ENCODE results near the gene AHCTF1.

DNA sequence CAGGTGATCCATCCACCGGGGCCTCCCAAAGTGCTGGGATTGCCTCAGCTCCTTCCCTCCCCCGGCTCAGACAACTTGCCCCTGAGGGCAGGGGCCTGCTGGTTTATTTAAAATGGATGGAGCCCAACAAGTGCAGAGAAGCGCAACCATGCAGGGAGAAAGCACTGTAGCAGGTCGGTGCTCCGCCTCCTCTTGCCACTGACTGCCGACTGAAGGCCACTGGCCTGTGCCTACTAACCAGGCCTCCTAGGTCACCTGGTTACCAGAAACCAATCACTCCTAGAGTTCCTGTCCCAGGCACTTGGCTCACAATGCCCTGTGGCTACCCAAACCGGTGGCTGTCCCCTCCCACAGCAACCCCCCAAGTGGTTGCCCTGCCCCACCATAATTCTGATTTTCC lies 40.2 kb upstream of the AHCTF1 start:
- no peak for TF ChIP-seq POLR2A (IDR thresholded peaks at IDR 0.05; ENCODE audit: low read length)
- no peak for TF ChIP-seq GATA1 (IDR thresholded peaks at IDR 0.05; ENCODE audit: low read depth, low read length)

Measured in erythroblast (primary cell).